HuH-7 (cell line): ENCODE data around the gene MGAT4C.
A peak's percentile ranks its signal among the peaks of the same experiment; 100 is the strongest.

Experiments used
- DNase-seq: peaks from one replicate; pipeline ENCODE4 v3.0.0; 2011; ENCODE audit warnings: low spot score

Gene MGAT4C

GRCh38 chr12:85971800-85972199, 284.4 kb downstream of the MGAT4C start:
- DNase-seq: no peak

DNA sequence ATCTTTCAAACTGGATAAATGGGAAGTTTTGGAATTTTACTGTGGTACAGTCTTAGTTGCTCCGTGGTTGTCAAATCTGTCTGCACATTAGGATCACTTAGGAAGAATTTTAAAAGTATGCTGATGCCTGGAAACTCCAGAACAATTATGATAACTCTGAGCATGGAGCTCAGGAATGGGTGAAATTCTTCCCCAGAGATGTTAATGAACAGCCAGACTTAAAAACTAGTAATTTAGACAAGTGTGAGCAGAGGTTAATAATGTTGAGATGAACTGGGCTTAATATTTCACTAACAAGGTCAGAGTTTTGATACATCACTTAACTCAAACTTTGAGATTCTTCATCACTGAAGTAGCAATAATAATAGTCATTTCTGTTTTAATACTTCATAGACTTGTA, 287.6 kb downstream of the MGAT4C start:
- no peak for DNase-seq

DNA sequence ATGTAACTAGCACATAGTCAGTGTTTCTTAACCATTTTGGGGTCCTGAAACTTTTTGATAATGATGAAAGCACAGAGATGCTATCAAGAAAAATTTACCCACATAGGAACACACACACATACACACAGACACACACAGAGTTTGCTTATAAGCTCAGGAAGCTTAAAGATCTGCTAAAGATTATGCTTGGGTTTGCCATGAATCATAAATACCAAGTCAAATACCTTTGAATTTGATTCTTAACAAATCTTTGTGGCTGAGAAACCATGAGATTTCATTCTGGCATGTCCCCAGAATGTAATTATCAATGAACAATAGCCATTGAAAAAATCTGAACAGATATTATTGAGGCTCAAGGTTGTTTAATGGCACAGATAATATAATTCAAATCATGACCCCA, 292.9 kb downstream of the MGAT4C start:
- no peak for DNase-seq

- no peak for DNase-seq
Observed at GRCh38 chr12:85956081-85956480, 300.1 kb downstream of the MGAT4C start.

DNA sequence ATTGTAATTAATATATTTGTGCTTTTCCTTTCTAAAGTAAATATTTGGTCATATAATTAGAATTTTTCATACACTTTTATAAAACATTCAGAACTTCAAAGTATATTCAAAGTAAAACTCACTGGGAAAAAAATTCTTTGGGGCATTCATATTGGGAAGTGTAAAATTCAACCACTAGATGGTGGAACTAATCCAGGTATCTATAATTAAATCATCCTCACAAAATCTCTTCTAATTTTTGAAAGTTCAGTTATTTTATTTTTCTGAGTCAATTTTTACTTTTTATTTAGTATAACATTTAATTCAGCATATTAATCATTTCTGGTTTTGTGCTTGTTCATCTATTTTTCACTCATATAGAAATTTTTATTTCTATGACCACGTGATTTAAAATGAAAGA, 301.1 kb downstream of the MGAT4C start:
- DNase-seq: no peak

DNA sequence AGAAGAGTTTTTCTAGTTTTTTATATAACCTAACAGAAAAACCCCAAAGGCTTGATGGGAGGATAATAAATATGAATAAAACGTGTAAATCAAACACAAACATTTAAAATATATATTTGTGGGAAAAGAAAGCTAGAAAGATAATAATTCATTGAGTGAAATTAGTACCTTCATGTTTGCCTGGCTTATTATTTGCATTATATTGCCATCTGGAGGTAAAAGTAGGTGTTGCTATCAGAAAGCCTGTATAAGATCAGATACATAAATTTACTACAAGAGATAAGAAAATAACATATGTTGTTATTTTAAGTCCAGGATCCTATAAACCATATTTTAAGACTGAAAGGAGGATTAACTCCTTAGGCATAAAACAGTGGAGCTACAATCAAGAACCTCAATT, 304.4 kb downstream of the MGAT4C start:
- no peak for DNase-seq

DNA sequence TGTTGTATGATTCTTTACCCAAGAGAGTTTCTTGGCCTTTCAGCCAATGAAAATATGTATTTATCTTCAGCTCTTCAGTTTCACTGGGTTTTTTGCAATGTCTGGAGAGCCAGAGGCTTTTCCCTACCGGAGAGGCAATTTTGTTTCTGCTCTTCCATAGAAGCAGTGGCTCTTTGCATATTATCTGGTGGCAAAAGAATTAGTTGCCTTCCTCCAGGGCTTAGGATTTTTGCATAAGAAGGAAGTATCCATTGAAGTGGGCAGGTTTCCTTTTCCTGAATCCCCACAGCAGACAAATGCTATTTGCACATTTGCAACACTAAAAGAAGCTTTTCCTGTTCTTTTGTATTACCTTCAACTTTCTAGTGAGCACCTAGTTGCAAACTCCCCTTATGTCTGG, 306.9 kb downstream of the MGAT4C start:
- no peak for DNase-seq

GRCh38 chr12:85948340-85948739, 307.9 kb downstream of the MGAT4C start:
- no peak for DNase-seq

GRCh38 chr12:85947286-85947685, 308.9 kb downstream of the MGAT4C start:
- no peak for DNase-seq

DNA sequence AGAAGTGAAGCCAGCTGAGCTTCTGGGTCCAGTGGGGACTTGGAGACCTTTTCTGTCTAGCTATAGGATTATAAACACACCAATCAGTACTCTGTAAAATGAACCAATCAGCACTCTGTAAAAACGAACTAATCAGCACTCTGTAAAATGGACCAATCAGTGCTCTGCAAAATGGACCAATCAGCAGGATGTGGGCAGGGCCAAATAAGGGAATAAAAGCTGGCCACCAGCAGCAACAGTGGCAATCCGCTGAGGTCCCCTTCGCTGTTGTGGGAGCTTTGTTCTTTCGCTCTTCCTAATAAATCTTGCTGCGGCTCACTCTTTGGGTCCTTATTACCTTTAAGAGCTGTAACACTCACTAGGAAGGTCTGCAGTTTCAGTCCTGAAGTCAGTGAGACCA, 309.8 kb downstream of the MGAT4C start:
- no peak for DNase-seq

- no peak for DNase-seq
Observed at GRCh38 chr12:85927166-85927565, 329.0 kb downstream of the MGAT4C start.

DNA sequence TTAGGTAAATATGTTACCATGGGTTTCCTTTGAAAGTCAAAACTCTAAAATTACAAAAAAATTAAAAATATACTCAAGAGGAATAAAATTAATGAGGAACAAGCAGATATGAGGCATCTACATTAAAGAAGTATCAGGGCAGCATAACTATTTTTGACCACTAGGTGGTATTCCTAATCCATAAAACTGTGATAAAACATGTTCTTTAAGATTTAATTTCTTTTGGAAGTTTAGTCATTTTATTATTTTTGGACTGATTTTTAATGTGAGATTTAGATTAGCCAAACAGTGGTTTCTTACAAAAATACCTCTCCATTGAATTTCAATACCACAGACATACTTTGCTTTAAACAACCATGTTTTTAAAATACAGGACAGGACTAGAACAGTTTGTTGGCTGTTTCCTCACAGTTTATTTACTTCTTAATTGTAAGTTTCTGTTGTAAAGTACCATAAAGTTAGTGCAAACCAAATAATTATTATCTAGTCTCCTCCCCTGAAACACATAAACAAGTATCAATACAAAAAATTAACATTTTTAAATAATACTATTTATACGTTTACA, 332.3 kb downstream of the MGAT4C start:
- DNase-seq: no peak

- DNase-seq: peak; percentile 15
Observed at GRCh38 chr12:85920324-85920947, 335.8 kb downstream of the MGAT4C start.
